GM19043 (cell line): Measurements from ENCODE around the gene NTRK2.

Source experiments
- ATAC-seq: cut with Tn5 transposase; IDR thresholded peaks from one replicate; pipeline ENCODE4 v1.9.1; 2021; ENCODE audit warnings: low read depth; ENCODE audit not compliant: unreplicated experiment

Gene NTRK2

GRCh38 chr9:84669288-84670137 lies at the start of gene NTRK2:
Gene NTRK2 (plus strand): TSS chr9:84669729. CDS start chr9:84670749, 1,020 bp downstream.
- peak; percentile 28 for ATAC-seq

- ATAC-seq = no peak
Observed at GRCh38 chr9:84620338-84620737, 49.2 kb upstream of the NTRK2 start.

- no peak for ATAC-seq
Observed at GRCh38 chr9:84621811-84622210, 47.7 kb upstream of the NTRK2 start.

- ATAC-seq = no peak
Observed at GRCh38 chr9:84622981-84623380, 46.5 kb upstream of the NTRK2 start.

- ATAC-seq = no peak
Observed at GRCh38 chr9:84636436-84636835, 33.1 kb upstream of the NTRK2 start.

GRCh38 chr9:84642553-84643141 lies 26.9 kb upstream of the NTRK2 start:
- no peak for ATAC-seq

GRCh38 chr9:84647699-84648098 lies 21.8 kb upstream of the NTRK2 start:
- no peak for ATAC-seq

- no peak for ATAC-seq
Observed at GRCh38 chr9:84652496-84653120, 16.9 kb upstream of the NTRK2 start.

GRCh38 chr9:84655447-84655846 lies 14.1 kb upstream of the NTRK2 start:
- no peak for ATAC-seq

- no peak for ATAC-seq
Observed at GRCh38 chr9:84659313-84659712, 10.2 kb upstream of the NTRK2 start.

GRCh38 chr9:84659773-84660172 lies 9.8 kb upstream of the NTRK2 start:
- no peak for ATAC-seq

- ATAC-seq = peak; percentile 9
Observed at GRCh38 chr9:84667571-84668195, 1.8 kb upstream of the NTRK2 start.

GRCh38 chr9:84668196-84669012 lies 1.1 kb upstream of the NTRK2 start:
- peak; percentile 62 for ATAC-seq

GRCh38 chr9:84669013-84669287 lies 579 bp upstream of the NTRK2 start:
- ATAC-seq = no peak

GRCh38 chr9:84670138-84671041 lies 861 bp downstream of the NTRK2 start:
- no peak for ATAC-seq

- ATAC-seq = no peak
Observed at GRCh38 chr9:84671586-84672521, 2.3 kb downstream of the NTRK2 start.

GRCh38 chr9:84673806-84674205 lies 4.3 kb downstream of the NTRK2 start:
- ATAC-seq = no peak

- ATAC-seq = no peak
Observed at GRCh38 chr9:84677080-84677479, 7.6 kb downstream of the NTRK2 start.

- no peak for ATAC-seq
Observed at GRCh38 chr9:84679571-84679970, 10.0 kb downstream of the NTRK2 start.
